A549 (cell line): ENCODE results near the gene PPM1H. TPM values are rescaled to one million over a fixed set of nuclear protein-coding genes. Genes with fewer than 3 reads are reported as not detected.
"Not testable (repeated sequence)": the region's sequence is repeated elsewhere in the genome, so short reads cannot be mapped to it uniquely, and the experiment has no call there.

Experiments used
- ATAC-seq, 2 experiments: fragments of 200-7000 bp in 1 of 2; fragments of >200 bp in 1 of 2; cut with Nextera tagmentation in 1 of 2; cut with Tn5 transposase in 1 of 2; 3 replicates each; pipeline versions ENCODE4 v1.8.0 to v1.9.1; 2018 to 2020; ENCODE audit warnings: mild to moderate bottlenecking in 1 of 2, moderate library complexity in 1 of 2
- CTCF ChIA-PET: fragments of 300-600 bp; sonication (Branson Sonifier 250); formaldehyde crosslinking; extraction: SDS; loops from one replicate; lab custom pipeline; 2021; ENCODE audit warnings: antibody characterized with exemption, inconsistent platforms; lab: Yijun Ruan, JAX
- POLR2A ChIA-PET: fragments of 350-600 bp; formaldehyde crosslinking; extraction: SDS; loops from one replicate; lab custom pipeline; 2021; ENCODE audit warnings: antibody characterized with exemption, inconsistent platforms; lab: Yijun Ruan, JAX
- DNase-seq, 2 experiments: peaks; one replicate each; pipeline versions ENCODE4 v3.0.0 to v3.0.0-alpha.2; 2011 to 2016; ENCODE audit warnings: low read depth in 1 of 2, low spot score in 1 of 2
- FAIRE-seq: peaks from 2 replicates; lab custom pipeline; 2011; peaks lifted over from hg19 to GRCh38; lab: Jason Lieb, UNC
- H3K27ac ChIP-seq, 2 experiments: fragments of >200 bp; sonication (Bioruptor Twin); formaldehyde crosslinking; 3 replicates each; pipeline ENCODE4 v1.5.1; 2016 to 2017
- H3K4me1 ChIP-seq: fragments of >200 bp; sonication (Bioruptor Twin); formaldehyde crosslinking; 3 replicates; pipeline ENCODE4 v1.6.1; 2016
- H3K4me2 ChIP-seq: fragments of >200 bp; sonication (Bioruptor Twin); formaldehyde crosslinking; 3 replicates; pipeline ENCODE4 v1.6.1; 2016
- H3K4me3 ChIP-seq: fragments of >200 bp; sonication (Bioruptor Twin); formaldehyde crosslinking; 3 replicates; pipeline ENCODE4 v1.5.1; 2016
- H3K9me3 ChIP-seq: fragments of >200 bp; sonication (Bioruptor Twin); formaldehyde crosslinking; 3 replicates; pipeline ENCODE4 v1.6.1; 2016
- CBX2 ChIP-seq: fragments of 200-600 bp; sonication (generic); IDR thresholded peaks from 2 replicates; pipeline ENCODE4 v1.6.1; 2016; ENCODE audit warnings: low read depth, mild to moderate bottlenecking, borderline replicate concordance
- CBX8 ChIP-seq: fragments of 200-600 bp; sonication (generic); IDR thresholded peaks from 2 replicates; pipeline ENCODE4 v1.6.1; 2016
- CEBPB ChIP-seq, 2 experiments: fragments of >200 bp in 1 of 2; sonication (Bioruptor Twin) in 1 of 2; formaldehyde crosslinking in 1 of 2; IDR thresholded peaks; 2 replicates each; pipeline ENCODE4 v1.6.1; 2012 to 2016
- CHD4 ChIP-seq: fragments of 200-600 bp; sonication (generic); IDR thresholded peaks from 2 replicates; pipeline ENCODE4 v1.6.1; 2016; ENCODE audit warnings: antibody characterized with exemption, mild to moderate bottlenecking, borderline replicate concordance
- ESRRA ChIP-seq: fragments of 150-350 bp; IDR thresholded peaks from 2 replicates; pipeline ENCODE4 v1.6.1; 2014; ENCODE audit warnings: mild to moderate bottlenecking, low read length, borderline replicate concordance
- FOSB ChIP-seq: fragments of 250-450 bp; sonication (Bioruptor Pico); IDR thresholded peaks from 2 replicates; pipeline ENCODE4 v1.5.0; 2020; ENCODE audit warnings: mild to moderate bottlenecking, moderate library complexity
- HEYL ChIP-seq: fragments of 250-450 bp; sonication (Bioruptor Pico); IDR thresholded peaks from 2 replicates; pipeline ENCODE4 v1.8.0; 2021; ENCODE audit warnings: mild to moderate bottlenecking, moderate library complexity
- HOXB13 ChIP-seq: fragments of 250-450 bp; sonication (Bioruptor Pico); IDR thresholded peaks from 2 replicates; pipeline ENCODE4 v1.5.0; 2020; ENCODE audit warnings: low read depth, mild to moderate bottlenecking, moderate library complexity
- JUNB ChIP-seq: fragments of >200 bp; sonication (Bioruptor Twin); formaldehyde crosslinking; IDR thresholded peaks from 2 replicates; pipeline ENCODE4 v1.6.1; 2016
- KDM5A ChIP-seq: fragments of 200-600 bp; sonication (generic); IDR thresholded peaks from 2 replicates; pipeline ENCODE4 v1.6.1; 2016; ENCODE audit warnings: antibody characterized with exemption, mild to moderate bottlenecking
- MAFK ChIP-seq: fragments of 450-650 bp; IDR thresholded peaks from 2 replicates; pipeline ENCODE4 v1.6.1; 2014; ENCODE audit not compliant: partially characterized antibody
- NFE2L2 ChIP-seq: fragments of 150-350 bp; conservative IDR thresholded peaks from 2 replicates; pipeline ENCODE4 v1.6.1; 2014; ENCODE audit warnings: low read length
- NPAS2 ChIP-seq: fragments of 250-450 bp; sonication (Bioruptor Pico); IDR thresholded peaks from 2 replicates; pipeline ENCODE4 v1.8.0; 2022; ENCODE audit warnings: mild to moderate bottlenecking, moderate library complexity, borderline replicate concordance
- NR3C1 ChIP-seq: fragments of >200 bp; sonication (Bioruptor Twin); formaldehyde crosslinking; IDR thresholded peaks from 3 replicates; pipeline ENCODE4 v1.6.1; 2017
- POLR2AphosphoS2 ChIP-seq: conservative IDR thresholded peaks from 2 replicates; pipeline ENCODE4 v1.6.1; 2012; ENCODE audit warnings: low read length, improper control_type of control experiment, inconsistent platforms
- RNF2 ChIP-seq: fragments of 200-600 bp; sonication (generic); IDR thresholded peaks from 2 replicates; pipeline ENCODE4 v1.6.1; 2016; ENCODE audit warnings: low read depth, mild to moderate bottlenecking, antibody characterized with exemption, moderate library complexity, borderline replicate concordance
- SMC3 ChIP-seq: fragments of >200 bp; sonication (Bioruptor Twin); formaldehyde crosslinking; IDR thresholded peaks from 3 replicates; pipeline ENCODE4 v1.6.1; 2018; ENCODE audit warnings: inconsistent platforms
- TP53 ChIP-seq: fragments of 250-450 bp; sonication (Bioruptor Pico); IDR thresholded peaks from 2 replicates; pipeline ENCODE4 v1.5.0; 2021; ENCODE audit warnings: mild to moderate bottlenecking, moderate library complexity
- ZSCAN20 ChIP-seq: fragments of 250-450 bp; sonication (Bioruptor Pico); IDR thresholded peaks from 2 replicates; pipeline ENCODE4 v1.8.0; 2022; ENCODE audit warnings: mild to moderate bottlenecking, moderate library complexity
- WGBS: methylation state at CpG from one replicate; pipeline ENCODE4 v1.1.6; 2017; ENCODE audit errors: missing lambda C conversion rate; 5-methylcytosine and 5-hydroxymethylcytosine counted together
- polyA plus RNA-seq, 4 experiments: library from polyadenylated mRNA; depleted of rRNA in 3 of 4; stranded (reverse); fragments of >200 nt; fragmentation: RNase III in 1 of 4; extraction: RNeasy Plus Mini Kit Qiagen cat#74134 plus additional on column Dnase treatment in 1 of 4; gene quantifications; 2 replicates in 3 of 4; 3 replicates in 1 of 4; pipeline ENCODE4 v1.2.3, GENCODE V29; 2011 to 2017
- TF ChIP-seq, protein P1 (sequence below): fragments of >200 bp; sonication (Bioruptor Twin); formaldehyde crosslinking; IDR thresholded peaks from 3 replicates; pipeline ENCODE4 v1.6.1; 2016
- TF ChIP-seq, protein P2 (sequence below): fragments of >200 bp; sonication (Bioruptor Twin); formaldehyde crosslinking; IDR thresholded peaks from 3 replicates; pipeline ENCODE4 v1.5.1; 2016
- TF ChIP-seq, protein P3 (sequence below): fragments of >200 bp; sonication (Bioruptor Twin); formaldehyde crosslinking; IDR thresholded peaks from 2 replicates; pipeline ENCODE4 v1.6.1; 2016
- TF ChIP-seq, protein P4 (sequence below): fragments of 200-600 bp; sonication (generic); IDR thresholded peaks from 2 replicates; pipeline ENCODE4 v1.6.1; 2016; ENCODE audit warnings: antibody characterized with exemption, mild to moderate bottlenecking, moderate library complexity

Gene PPM1H
- polyA plus RNA-seq, 2 of the 4 experiments (the other 2 are of a cell fraction) = 7.8 TPM

DNA sequence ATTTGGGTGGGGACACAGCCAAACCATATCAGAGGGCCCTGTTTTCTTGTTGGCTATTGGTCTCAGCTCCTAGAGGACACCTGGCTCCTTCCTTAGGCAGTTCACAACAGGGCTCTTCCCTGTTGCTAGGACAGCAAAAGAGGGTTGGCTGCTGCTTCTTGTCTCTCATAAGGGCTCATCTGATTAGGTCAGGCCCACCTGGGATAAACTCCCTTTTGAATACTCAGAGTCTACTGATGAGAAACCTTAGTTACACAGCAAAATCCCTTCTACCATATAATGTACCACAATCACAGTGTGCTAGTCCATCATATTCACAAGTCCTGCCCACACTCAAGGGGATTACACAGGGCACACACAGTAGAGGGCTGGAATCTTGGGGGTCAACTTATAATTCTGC, 49.7 kb downstream of the PPM1H start:
- Histone ChIP-seq H3K9me3 (no peaks in the 10 kb centered on the region), H3K4me1 (no peaks in the 10 kb centered on the region), H3K4me2 (no peak overlapping the region), H3K27ac (no peak overlapping the region), H3K4me3 (no peak overlapping the region)
- FAIRE-seq = no peak
- ChIA-PET POLR2A (no interaction called here), CTCF (no interaction called here)
- ATAC-seq = no peak
- TF ChIP-seq POLR2AphosphoS2 (no peak), CHD4 (no peak), ZSCAN20 (no peak), RNF2 (no peak), SMC3 (no peak), FOSB (CRISPR knock-in tag) (no peak), HOXB13 (CRISPR knock-in tag) (no peak), KDM5A (no peak), HEYL (CRISPR knock-in tag) (no peak), CBX2 (no peak)
- TF ChIP-seq, protein P1, sequence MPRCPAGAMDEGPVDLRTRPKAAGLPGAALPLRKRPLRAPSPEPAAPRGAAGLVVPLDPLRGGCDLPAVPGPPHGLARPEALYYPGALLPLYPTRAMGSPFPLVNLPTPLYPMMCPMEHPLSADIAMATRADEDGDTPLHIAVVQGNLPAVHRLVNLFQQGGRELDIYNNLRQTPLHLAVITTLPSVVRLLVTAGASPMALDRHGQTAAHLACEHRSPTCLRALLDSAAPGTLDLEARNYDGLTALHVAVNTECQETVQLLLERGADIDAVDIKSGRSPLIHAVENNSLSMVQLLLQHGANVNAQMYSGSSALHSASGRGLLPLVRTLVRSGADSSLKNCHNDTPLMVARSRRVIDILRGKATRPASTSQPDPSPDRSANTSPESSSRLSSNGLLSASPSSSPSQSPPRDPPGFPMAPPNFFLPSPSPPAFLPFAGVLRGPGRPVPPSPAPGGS = no peak
- TF ChIP-seq, all 56 proteins: peak for 0
- no peak for DNase-seq

DNA sequence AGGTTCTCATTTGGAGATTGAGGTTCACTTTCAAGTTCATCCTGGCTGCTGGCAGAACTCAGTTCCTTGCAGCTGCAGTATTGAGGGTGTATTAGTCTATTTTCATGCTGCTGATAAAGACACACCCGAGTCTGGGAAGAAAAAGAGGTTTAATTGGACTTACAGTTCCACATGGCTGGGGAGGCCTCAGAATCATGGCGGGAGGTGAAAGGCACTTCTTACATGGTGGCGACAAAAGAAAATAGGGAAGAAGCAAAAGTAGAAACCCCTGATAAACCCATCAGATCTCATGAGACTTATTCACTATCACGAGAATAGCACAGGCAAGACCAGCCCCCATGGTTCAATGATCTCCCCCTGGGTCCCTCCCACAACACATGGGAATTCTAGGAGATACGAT, 50.1 kb downstream of the PPM1H start:
- H3K4me3 ChIP-seq, POLR2A ChIA-PET, ATAC-seq, CTCF ChIA-PET, DNase-seq, H3K4me1 ChIP-seq, FAIRE-seq, H3K9me3 ChIP-seq, H3K27ac ChIP-seq, H3K4me2 ChIP-seq: not testable (repeated sequence)
- WGBS = 69% methylated on average over 5 of the region's 5 CpGs

DNA sequence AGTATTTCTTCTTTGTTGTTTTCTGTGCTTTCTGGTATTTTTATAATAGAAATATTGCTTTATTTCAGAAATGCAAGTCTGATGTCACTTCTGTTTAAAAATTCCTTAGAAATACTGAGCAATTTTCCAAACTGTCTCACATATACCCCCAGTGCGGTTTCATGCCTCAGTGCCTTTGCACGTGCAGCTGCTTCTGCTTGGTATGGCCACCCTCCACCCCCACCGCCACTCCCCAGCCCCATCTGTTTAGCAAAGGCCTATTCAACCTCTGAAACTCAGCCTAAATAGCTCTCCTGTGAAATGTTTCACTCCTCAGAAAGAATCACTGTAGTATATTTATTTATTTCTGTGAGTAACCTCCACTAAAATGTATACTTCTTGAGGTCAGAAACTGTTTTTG, 52.3 kb downstream of the PPM1H start:
- POLR2A ChIA-PET = interaction anchor here (0.6 kb wide), 1 partner anchor 77 kb away, joined by 3 read pairs; no protein-coding TSS in a partner anchor
- Histone ChIP-seq H3K4me2 (no peak overlapping the region), H3K27ac (no peak overlapping the region), H3K4me1 (no peaks in the 10 kb centered on the region), H3K9me3 (no peaks in the 10 kb centered on the region), H3K4me3 (no peak overlapping the region)
- DNase-seq = no peak
- ATAC-seq = no peak
- CTCF ChIA-PET = interaction anchor here (0.6 to 1.8 kb wide), 3 partner anchors 9 to 196 kb away, joined by 3 to 6 read pairs (median 5); no protein-coding TSS in a partner anchor
- no peak for FAIRE-seq
- WGBS = 82% methylated on average over 3 of the region's 3 CpGs
- TF ChIP-seq MAFK (no peak), NPAS2 (CRISPR knock-in tag) (no peak), CEBPB (IDR thresholded peaks at IDR 0.05) (no peak), JUNB (no peak), NFE2L2 (no peak), TP53 (CRISPR knock-in tag) (no peak), CBX8 (no peak), NR3C1 (no peak), HEYL (CRISPR knock-in tag) (no peak), ESRRA (no peak)
- TF ChIP-seq, protein P2, sequence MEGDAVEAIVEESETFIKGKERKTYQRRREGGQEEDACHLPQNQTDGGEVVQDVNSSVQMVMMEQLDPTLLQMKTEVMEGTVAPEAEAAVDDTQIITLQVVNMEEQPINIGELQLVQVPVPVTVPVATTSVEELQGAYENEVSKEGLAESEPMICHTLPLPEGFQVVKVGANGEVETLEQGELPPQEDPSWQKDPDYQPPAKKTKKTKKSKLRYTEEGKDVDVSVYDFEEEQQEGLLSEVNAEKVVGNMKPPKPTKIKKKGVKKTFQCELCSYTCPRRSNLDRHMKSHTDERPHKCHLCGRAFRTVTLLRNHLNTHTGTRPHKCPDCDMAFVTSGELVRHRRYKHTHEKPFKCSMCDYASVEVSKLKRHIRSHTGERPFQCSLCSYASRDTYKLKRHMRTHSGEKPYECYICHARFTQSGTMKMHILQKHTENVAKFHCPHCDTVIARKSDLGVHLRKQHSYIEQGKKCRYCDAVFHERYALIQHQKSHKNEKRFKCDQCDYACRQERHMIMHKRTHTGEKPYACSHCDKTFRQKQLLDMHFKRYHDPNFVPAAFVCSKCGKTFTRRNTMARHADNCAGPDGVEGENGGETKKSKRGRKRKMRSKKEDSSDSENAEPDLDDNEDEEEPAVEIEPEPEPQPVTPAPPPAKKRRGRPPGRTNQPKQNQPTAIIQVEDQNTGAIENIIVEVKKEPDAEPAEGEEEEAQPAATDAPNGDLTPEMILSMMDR = no peak
- TF ChIP-seq, protein P3, sequence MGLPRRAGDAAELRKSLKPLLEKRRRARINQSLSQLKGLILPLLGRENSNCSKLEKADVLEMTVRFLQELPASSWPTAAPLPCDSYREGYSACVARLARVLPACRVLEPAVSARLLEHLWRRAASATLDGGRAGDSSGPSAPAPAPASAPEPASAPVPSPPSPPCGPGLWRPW = no peak
- TF ChIP-seq, protein P4, sequence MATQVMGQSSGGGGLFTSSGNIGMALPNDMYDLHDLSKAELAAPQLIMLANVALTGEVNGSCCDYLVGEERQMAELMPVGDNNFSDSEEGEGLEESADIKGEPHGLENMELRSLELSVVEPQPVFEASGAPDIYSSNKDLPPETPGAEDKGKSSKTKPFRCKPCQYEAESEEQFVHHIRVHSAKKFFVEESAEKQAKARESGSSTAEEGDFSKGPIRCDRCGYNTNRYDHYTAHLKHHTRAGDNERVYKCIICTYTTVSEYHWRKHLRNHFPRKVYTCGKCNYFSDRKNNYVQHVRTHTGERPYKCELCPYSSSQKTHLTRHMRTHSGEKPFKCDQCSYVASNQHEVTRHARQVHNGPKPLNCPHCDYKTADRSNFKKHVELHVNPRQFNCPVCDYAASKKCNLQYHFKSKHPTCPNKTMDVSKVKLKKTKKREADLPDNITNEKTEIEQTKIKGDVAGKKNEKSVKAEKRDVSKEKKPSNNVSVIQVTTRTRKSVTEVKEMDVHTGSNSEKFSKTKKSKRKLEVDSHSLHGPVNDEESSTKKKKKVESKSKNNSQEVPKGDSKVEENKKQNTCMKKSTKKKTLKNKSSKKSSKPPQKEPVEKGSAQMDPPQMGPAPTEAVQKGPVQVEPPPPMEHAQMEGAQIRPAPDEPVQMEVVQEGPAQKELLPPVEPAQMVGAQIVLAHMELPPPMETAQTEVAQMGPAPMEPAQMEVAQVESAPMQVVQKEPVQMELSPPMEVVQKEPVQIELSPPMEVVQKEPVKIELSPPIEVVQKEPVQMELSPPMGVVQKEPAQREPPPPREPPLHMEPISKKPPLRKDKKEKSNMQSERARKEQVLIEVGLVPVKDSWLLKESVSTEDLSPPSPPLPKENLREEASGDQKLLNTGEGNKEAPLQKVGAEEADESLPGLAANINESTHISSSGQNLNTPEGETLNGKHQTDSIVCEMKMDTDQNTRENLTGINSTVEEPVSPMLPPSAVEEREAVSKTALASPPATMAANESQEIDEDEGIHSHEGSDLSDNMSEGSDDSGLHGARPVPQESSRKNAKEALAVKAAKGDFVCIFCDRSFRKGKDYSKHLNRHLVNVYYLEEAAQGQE = no peak
- TF ChIP-seq, protein P1 = no peak
